Measurements from ENCODE around the gene DOCK4.

DOCK4 gene

GRCh38 chr7:111844904-111845671 lies 361.1 kb downstream of the DOCK4 start:
- DNase-seq = no peak

GRCh38 chr7:111842491-111842890 lies 363.7 kb downstream of the DOCK4 start:
- no peak for DNase-seq

- no peak for DNase-seq
Observed at GRCh38 chr7:111841596-111842205, 364.5 kb downstream of the DOCK4 start.

GRCh38 chr7:111840528-111840927 lies 365.7 kb downstream of the DOCK4 start:
- DNase-seq = no peak

- no peak for DNase-seq
Observed at GRCh38 chr7:111839261-111839660, 366.9 kb downstream of the DOCK4 start.

GRCh38 chr7:111836592-111836991 lies 369.6 kb downstream of the DOCK4 start:
- no peak for DNase-seq

- DNase-seq = no peak
Observed at GRCh38 chr7:111835066-111835465, 371.1 kb downstream of the DOCK4 start.

- DNase-seq = no peak
Observed at GRCh38 chr7:111834367-111834766, 371.8 kb downstream of the DOCK4 start.

- no peak for DNase-seq
Observed at GRCh38 chr7:111833466-111833865, 372.7 kb downstream of the DOCK4 start.

GRCh38 chr7:111832174-111832573 lies 374.0 kb downstream of the DOCK4 start:
- DNase-seq = no peak

GRCh38 chr7:111829221-111829620 lies 377.0 kb downstream of the DOCK4 start:
- DNase-seq = no peak

GRCh38 chr7:111827863-111828504 lies 378.2 kb downstream of the DOCK4 start:
- no peak for DNase-seq

- no peak for DNase-seq
Observed at GRCh38 chr7:111825046-111825445, 381.2 kb downstream of the DOCK4 start.

GRCh38 chr7:111823826-111824225 lies 382.4 kb downstream of the DOCK4 start:
- DNase-seq = no peak

GRCh38 chr7:111821046-111821445 lies 385.2 kb downstream of the DOCK4 start:
- no peak for DNase-seq

- no peak for DNase-seq
Observed at GRCh38 chr7:111820621-111821020, 385.6 kb downstream of the DOCK4 start.

GRCh38 chr7:111820121-111820520 lies 386.1 kb downstream of the DOCK4 start:
- no peak for DNase-seq

- no peak for DNase-seq
Observed at GRCh38 chr7:111815354-111815753, 390.8 kb downstream of the DOCK4 start.

GRCh38 chr7:111813306-111813705 lies 392.9 kb downstream of the DOCK4 start:
- no peak for DNase-seq

GRCh38 chr7:111806232-111806631 lies 400.0 kb downstream of the DOCK4 start:
- no peak for DNase-seq

GRCh38 chr7:111803015-111803758 lies 403.0 kb downstream of the DOCK4 start:
- DNase-seq = no peak

- DNase-seq = no peak
Observed at GRCh38 chr7:111802194-111802772, 403.9 kb downstream of the DOCK4 start.

GRCh38 chr7:111801277-111801676 lies 404.9 kb downstream of the DOCK4 start:
- no peak for DNase-seq

All from NCI-H2171 (cell line).